NCI-H1417 treated with DMSO at 0.1 percent for 48 hours (cell line): ENCODE results near the gene SCIMP.
"Not testable (repeated sequence)": the region's sequence is repeated elsewhere in the genome, so short reads cannot be mapped to it uniquely, and the experiment has no call there.

Experiments used
- DNase-seq: peaks from one replicate; lab custom pipeline; 2025; lab: John Stamatoyannopoulos, UW

SCIMP gene

DNA sequence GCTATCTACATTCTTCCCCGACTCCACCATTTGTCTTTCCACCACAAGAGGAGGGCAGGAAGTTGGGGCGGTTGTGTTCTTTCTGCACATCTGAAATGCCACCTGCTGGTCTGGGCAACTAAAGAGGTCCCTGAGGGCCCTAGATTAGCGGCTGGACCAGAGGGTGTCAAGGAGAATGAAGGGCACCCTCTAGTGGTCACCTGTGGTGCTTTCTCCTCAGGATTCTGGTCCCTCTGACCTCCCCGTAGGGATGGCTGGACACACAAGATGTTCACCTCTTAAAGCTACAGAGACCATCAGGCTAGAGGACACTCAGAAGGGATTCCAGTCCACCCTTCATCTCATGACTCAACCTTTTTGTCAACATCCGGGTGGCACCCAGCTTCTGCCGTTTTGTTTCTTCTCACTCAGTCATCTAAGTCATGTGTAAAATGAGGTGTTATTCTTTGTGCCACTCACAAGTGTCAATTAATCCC is 2.9 kb upstream of the SCIMP start:
- no peak for DNase-seq

DNA sequence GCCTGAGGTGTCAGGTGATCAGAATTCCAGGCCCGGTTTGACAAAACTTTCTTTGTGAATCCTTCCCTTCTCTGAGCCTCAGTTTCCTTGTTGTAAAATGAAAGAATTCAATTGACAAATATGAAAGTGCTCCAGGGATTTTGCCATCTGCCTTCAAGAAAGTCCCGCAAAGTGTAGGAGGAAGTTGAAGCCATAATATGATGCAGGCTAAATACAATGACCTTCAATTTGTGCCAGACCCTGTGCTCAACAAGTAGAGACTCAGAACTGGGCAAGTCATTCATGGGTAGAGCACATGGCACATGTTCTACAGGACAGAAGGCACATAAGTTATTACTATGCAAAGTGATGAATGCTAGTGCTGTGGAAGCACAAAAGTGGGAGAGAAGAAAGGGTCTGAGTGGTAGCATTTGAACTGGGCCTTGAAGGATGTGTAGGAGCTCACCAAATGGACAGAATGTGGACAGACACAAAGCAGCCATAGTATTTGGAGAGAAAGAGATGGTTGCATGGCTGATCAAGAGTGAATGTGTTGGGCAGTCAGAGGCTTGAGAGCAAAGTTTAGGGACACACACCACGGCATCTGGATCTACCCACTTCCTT is 2.4 kb upstream of the SCIMP start:
- DNase-seq = no peak

DNA sequence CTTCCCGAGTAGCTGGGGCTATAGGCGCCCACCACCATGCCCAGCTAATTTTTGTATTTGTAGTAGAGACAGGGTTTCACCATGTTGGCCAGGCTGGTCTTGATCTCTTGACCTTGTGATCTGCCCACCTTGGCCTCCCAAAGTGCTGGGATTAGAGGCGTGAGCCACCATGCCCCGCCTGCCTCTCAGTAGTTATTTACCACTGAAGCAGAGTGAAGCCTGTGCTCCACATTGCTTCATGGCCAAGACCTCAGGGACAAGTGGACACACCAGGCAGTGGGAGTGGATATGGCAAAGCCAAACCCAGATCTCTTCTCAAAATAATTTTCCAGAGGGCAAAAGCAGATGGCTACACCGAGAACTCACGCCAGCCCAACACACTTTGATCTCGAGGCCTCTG is 1.2 kb downstream of the SCIMP start:
- DNase-seq = not testable (repeated sequence)

DNA sequence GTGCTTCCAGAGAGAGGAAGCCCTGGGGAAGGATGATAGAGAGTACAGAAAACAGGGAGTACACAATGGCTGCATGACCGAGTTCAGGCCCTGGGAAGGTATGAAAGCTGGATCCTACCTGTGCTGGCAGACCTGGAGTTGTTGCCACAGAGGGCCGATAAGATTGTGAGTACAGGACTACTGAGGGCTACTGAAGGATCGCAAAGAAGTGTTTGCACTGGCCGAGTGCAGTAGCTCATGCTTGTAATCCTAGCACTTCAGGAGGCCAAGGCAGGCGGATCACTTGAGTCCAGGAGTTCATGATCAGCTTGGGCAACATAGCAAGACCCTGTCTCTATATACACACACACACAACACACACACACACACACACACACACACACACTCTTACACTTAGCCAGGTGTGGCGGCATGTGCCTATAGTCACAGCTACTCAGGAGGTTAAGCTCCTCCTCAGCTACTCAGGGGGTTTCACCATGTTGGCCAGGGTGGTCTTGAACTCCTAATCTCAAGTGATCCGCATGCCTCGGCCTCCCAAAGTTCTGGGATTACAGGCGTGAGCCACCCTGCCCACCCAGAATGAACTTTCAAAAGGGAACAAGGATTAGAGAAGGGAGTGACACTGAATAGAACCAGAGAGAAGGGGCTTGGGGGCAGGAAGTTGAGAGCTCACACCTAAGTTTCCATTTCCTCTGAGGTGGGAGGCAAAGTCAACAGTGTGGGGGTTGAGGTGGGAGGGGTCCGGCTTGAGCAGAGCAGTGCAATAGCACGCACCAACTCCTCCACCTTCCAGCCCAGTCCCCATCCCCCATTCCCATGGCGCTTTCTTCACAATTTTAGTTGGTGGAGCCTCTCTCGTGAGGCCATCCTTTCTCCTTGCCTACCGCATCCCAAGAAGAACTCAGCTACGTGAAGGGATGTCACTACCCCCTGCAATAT is 7.5 kb downstream of the SCIMP start:
- no peak for DNase-seq

DNA sequence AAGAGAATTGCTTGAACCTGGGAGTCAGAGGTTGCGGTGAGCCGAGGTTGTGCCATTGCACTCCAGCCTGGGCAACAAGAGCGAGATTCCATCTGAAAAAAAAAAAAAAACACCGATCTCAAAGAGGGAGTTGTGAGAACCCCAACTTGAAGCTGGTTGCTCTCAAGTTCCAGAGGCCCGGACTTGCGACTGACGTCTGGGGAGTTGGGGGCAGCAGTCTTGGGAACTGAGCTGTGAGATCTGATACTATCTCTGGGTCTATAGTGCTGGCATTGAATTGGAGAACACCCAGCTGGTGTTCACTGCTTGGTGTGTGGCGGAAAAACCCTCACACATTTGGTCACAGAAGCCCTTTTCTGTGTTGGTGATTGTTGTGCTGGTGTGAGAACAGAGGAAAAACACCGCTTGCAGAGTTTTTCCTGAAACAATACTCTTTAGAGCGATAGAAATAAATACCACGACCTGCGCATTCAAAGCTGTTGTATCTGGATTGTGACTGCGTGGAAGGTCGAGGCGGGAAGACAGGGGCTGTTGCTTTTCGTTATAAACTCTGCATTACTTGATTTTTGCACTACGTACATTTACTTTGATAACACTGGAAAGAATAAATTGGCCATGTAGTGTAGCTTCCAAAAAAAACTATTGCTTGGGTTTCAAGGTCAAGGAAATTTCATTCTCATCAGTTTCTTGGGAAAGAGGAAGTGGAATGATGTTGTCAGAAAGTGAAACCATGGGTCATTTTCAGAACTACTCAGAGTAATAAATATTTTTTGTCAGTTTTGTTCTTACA is 8.8 kb downstream of the SCIMP start:
- no peak for DNase-seq

DNA sequence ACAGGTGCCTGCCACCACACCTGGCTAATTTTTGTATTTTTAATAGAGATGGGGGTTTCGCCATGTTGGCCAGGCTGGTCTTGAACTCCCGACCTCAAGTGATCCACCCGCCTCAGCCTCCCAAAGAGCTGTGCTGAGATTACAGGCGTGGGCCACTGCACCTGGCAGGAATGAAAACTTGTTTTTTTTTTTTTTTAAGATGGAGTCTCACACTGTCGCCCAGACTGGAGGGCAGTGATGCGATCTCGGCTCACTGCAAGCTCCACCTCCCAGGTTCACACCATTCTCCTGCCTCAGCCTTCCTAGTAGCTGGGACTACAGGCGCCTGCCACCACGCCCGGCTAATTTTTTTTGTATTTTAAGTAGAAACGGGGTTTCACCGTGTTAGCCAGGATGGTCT is 12.7 kb downstream of the SCIMP start:
- not testable (repeated sequence) for DNase-seq

DNA sequence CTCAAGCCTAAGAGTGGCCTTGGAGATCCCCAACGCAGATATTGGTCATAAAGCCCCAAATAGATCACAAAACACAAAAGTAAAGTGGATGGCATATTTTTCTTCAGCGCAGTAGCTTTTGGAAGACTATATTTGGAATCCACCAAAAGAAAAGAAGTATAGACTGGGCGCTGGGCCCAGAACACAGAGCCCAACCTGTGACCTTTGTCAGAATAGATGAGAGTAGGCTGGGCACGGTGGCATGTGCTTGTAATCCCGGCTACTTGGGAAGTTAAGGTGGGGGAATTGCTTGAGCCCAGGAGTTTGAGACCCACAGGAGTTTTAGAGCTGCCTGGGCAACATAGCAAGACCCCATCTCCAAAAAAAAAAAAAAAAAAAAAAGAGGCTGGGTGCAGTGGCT is 14.6 kb downstream of the SCIMP start:
- DNase-seq = no peak

DNA sequence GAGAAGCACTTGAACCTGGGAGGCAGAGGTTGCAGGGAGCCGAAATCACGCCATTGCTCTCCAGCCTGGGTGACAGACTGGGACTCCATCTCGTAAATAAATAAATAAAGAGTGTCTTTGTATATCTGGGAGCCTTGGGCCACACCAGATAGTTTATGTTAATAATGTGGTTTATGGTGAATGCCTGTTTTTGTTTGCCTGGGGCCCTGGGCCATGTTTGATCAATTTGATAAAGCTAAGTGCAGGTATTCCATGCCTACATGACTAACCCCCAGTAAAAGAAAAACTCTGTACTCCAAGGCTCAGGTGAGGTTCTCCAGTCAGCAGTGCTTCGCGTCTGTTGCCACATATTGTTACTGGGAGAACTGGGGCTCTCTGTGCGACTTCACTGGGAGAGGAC is 15.1 kb downstream of the SCIMP start:
- DNase-seq = no peak

DNA sequence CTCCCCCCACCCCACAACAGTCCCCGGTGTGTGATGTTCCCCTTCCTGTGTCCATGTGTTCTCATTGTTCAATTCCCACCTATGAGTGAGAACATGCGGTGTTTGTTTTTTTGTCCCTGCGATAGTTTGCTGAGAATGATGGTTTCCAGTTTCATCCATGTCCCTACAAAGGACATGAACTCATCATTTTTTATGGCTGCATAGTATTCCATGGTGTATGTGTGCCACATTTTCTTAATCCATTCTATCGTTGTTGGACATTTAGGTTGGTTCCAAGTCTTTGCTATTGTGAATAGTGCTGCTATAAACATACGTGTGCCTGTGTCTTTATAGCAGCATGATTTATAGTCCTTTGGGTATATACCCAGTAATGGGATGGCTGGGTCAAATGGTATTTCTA is 17.1 kb downstream of the SCIMP start:
- not testable (repeated sequence) for DNase-seq

DNA sequence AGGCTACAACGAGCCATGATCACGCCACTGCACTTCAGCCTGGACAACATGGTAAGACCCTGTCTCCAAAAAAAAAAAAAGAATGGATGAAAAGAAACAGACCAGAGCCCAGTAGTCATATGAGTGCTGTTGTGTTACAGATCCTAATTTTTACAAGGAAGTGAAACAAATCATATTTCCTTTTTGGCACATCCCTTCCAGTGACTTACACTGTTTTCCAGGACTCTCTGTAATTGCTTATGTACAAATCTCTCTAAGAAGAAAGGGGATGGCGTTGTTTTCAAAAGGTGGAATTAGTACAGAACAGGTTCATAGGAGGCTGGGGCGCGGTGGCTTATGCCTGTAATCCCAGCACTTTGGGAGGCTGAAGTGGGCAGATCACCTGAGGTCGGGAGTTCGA is 23.2 kb downstream of the SCIMP start:
- DNase-seq = no peak

DNA sequence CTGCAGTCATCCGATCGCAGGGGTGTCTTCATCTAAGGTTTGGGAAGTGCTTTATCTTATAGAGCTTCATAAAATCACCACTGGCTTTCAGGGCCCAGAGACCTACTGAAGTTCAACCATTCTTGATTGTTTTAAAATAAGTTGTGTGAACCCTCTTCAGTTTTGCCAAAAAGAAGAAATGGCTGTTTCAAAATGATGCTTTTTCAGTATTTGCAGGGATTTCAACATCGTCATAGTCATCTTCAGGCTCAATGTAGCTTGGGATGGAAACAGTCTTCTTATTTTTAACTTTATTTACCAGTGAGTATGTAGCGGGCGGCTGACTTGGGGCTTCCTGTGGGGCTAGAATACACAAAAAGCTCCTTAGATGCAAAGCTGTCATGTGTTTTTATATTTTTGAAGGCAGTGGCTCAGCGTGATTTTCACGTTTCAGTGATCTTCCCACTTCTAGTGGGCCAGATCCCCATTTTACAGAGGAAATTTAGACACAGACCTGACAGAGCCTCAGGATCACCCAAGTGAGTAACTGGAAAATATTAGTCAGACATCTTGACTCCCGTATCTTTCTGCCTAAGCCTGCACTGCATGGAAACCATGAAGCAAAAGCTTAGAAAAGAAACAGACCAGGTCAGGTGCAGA is 23.9 kb downstream of the SCIMP start:
- no peak for DNase-seq

DNA sequence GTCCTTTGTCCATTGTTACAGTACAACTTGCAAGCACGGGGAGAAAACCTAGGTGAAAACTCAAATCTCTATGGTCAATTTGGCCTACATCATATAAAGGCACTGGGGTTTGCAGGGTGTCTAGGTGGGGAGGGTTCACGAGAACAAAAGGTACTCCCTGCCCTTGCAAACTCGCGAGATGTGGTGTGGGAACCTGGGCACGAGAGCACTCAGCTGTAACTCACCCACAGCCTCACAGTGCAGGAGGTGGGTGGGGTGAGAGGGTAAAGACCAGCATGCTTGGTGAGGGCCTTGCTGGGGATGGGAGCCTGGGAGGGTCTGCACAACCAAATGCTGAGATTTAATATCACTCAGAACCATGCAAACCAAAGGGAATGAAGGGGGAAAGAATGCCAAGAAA is 24.6 kb downstream of the SCIMP start:
- no peak for DNase-seq

DNA sequence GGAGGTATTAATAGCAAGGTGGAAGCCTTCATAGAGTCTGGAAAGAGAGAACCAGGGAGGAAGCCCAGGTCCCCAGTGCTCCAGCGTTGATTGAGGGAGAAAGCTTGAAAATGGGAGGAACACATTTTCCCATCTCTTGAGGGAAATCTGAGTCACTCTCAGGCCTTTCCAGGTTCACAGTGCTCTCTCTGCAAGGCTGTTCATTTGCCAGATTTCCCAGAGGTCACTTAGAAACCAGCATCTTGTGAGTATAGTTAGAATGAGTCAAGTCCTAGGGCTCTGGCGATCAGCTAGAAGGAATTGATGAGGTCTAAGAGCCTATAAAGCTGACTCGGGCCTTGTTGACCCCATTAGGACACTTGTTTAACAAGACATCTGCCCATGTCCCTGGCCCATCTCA is 25.3 kb downstream of the SCIMP start:
- DNase-seq = no peak

DNA sequence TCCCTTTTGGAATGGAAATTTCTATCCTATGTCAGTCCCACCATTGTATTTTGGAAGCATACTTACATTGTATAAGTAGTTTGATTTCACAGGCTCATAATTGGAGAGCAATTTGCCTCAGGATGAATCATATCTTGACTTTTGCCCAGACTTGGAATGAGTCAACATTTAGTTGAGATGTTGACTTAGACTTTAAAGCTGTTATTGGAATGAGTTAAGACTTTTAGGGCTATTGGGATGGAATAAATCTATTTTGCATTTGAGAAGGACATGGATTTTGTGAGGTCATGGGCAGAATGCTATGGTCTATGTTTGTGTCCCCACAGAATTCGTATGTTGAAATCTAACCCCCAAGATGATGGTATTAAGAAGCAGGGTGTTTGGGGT is 30.8 kb downstream of the SCIMP start:
- no peak for DNase-seq

DNA sequence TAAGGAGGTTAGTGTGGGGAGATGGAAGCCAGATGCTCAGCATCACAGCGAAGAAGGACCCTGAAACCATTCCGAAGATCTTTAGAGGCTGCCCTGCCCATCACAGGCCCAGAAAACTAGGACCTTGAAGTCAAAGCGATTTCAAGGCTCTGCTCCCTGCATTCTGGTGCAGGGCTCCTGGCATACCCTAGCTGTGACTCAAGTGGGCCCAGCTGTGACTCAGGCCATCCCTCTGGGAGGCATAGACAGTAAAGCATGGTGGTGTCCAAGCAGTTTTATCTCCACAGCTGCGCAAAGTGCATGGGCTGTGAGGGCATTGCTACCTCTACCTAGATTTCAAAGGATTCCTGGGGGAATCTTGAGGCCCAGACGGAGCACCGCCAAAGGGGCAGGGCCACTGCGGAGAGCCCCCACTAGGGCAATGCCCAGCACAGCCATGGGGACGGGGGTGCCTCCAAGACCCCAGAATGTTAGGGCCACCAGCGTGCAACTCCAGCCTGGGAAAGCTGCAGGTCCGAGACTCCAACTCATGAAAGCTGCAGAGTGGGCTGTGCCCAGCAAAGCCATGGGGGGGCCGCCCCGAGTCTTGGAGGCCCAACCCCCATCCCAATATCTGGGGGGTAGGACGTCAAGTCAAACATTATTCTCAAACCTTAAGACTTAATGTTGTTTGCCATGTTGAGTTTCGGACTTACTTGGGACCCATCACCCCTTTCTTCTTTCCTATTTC is 31.3 kb downstream of the SCIMP start:
- DNase-seq = no peak

DNA sequence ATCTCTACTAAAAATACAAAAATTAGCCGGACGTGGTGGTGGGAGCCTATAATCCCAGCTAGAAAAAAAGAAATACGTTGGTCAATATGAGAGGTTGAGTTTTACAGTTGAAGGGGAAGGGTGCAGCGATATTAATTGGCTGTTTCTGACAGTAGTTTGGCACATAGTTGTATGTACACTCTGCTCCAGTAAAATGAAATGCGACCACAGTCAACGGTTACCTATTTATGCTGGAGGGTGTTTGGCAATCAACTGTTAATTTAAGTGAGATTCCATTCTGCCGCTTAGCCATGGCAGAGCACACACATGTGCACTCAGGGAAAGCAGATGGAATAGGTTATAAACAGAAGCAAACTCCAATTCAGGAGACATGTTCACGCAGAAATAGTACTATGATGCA is 33.6 kb downstream of the SCIMP start:
- DNase-seq = no peak

DNA sequence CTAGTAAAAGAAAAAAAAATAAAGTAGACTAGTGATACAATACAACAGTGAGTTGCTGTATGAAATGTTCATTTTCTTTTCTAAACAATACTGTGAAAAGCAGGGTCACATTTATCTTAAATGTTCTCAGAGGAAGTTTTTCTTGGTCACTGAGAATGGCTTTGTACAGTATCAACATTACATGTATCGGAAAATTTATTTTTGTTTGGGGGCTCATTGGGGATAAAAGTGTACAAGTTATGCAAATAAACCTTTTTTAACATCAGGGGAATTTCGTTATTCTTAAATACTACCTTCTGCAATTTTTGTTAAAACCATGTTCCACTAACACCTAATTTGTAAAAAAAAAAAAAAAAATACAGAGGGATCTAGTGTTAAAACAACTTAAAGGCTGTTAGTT is 34.3 kb downstream of the SCIMP start:
- DNase-seq = no peak

DNA sequence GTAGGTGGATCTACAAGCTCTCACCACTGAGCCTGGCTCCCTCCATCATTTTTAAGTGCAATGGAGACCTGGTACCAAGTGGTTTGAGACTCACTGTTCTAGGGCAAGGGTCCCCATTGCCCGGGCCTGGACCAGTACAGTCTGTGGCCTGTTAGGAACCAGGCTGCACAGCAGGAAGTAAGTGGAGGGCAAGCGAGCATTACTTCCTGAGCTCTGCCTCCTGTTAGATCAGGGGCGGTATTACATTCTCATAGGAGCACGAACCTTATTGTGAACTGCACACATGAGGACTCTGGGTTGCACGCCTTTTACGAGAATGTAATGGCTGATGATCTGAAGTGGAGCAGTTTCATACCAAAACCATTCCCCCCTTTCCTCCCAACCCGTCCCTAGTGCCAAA is 36.2 kb downstream of the SCIMP start:
- no peak for DNase-seq

DNA sequence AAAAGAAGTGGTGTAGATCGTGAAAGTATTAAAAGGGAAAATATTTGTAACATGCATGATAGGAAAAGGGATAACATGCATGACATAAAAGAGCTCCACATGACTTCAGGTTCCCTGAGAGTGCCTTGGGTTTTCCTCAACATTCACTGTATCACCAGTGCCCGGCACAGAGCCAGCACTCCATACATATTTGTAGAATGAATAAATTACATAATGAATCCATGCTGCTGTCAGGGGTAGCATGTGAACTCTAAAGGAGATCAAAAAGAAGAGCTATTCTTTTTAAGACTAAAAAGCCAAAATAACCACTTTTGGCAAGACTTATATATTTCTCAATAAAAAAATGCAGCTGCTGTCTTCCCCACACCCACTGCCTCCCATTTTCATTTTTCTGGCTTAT is 40.3 kb downstream of the SCIMP start:
- DNase-seq = no peak

DNA sequence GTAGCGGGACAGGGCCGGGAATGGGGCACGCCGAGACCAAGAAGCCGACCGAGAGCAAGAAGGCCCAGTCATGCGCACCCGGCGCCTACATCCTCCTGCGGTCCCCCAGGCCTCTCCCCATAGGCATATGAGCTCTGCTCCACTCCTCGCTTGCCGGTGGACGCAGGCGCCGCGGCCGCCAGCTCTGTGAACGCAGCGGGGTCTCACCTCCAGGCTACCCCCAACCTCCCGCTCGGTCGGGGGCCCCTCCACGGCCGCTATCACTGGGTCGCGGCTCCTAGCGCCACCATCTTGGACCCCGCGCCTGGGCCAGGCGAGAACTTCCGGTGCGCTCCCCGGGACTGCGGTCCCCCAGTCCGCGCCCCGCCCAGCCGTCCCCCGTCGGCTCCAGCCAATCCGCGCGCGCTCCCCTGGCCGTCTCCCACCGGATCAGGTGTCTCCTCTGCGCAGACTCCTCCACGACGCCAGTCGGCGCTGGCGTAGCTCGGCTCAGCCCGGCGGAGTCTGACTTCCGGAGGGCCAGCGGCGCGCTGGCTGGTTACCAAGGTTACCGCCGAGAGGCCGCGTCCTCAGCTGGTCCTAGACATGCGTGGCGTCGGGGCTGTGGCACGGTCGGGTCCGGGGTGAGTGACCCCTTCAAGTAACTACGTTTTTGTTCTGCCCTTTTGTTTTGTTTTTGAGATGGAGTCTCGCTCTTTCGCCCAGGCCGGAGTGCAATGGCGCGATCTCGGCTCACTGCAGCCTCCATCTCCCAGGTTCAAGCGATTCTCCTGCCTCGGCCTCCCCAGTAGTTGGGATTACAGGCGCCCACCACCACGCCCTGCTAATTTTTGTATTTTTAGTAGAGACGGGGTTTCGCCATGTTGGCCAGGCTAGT is 42.9 kb downstream of the SCIMP start, which contains the start of gene ZNF594:
Gene ZNF594, minus strand, starts transcription at position 328 of the 877 bp plus-strand sequence. CDS start 7,612 bp downstream, outside the sequence.
- peak; percentile 57 for DNase-seq
